AG10803 (cell line): ENCODE results near the gene MADD.

Experiments
- DNase-seq: peaks from one replicate; pipeline ENCODE4 v3.0.0; 2010; ENCODE audit warnings: low read depth
- H3K4me3 ChIP-seq: 2 replicates; pipeline ENCODE4 v1.5.1; 2011; ENCODE audit warnings: mild to moderate bottlenecking, low read length, control low read depth
- CTCF ChIP-seq: conservative IDR thresholded peaks from 2 replicates; pipeline ENCODE4 v1.5.1; 2011; ENCODE audit warnings: mild to moderate bottlenecking, low read length, control low read depth, inconsistent platforms

Gene MADD

GRCh38 chr11:47329431-47329986 lies 59.6 kb downstream of the MADD start:
- DNase-seq, result no peak
- no peak overlapping the region for H3K4me3 ChIP-seq
- TF ChIP-seq CTCF, result no peak

GRCh38 chr11:47329987-47330931 lies 60.3 kb downstream of the MADD start:
- no peak for TF ChIP-seq CTCF
- DNase-seq, result no peak
- no peak overlapping the region for H3K4me3 ChIP-seq

- no peak for TF ChIP-seq CTCF
- DNase-seq, result no peak
These were observed 61.7 kb downstream of the MADD start for GRCh38 chr11:47331454-47332302.

GRCh38 chr11:47332303-47332711 lies 62.4 kb downstream of the MADD start:
- TF ChIP-seq CTCF, result no peak
- H3K4me3 ChIP-seq, result no peak overlapping the region
- no peak for DNase-seq

More at GRCh38 chr11:47331454-47332302, 61.7 kb downstream of the MADD start:
- H3K4me3 ChIP-seq, result no peak overlapping the region

GRCh38 chr11:47332791-47333525 lies 63.0 kb downstream of the MADD start:
- DNase-seq, result no peak
- no peak overlapping the region for H3K4me3 ChIP-seq
- TF ChIP-seq CTCF, result no peak

GRCh38 chr11:47333526-47333845 lies 63.6 kb downstream of the MADD start:
- TF ChIP-seq CTCF, result no peak
- no peak overlapping the region for H3K4me3 ChIP-seq
- DNase-seq, result no peak
